Activated gamma-delta T cell (primary cell): ENCODE measurements around the gene GCK.
A peak's percentile ranks its signal among the peaks of the same experiment; 100 is the strongest.
"Not testable (repeated sequence)": the region's sequence is repeated elsewhere in the genome, so short reads cannot be mapped to it uniquely, and the experiment has no call there.

Experiments
- DNase-seq: peaks from one replicate; lab custom pipeline; 2025; lab: John Stamatoyannopoulos, UW

The GCK gene

GRCh38 chr7:44201813-44202212 is 12.6 kb upstream of the GCK start:
- DNase-seq, result no peak

- peak; percentile 74 for DNase-seq
Observed at GRCh38 chr7:44200699-44201461, 11.6 kb upstream of the GCK start, which contains the start of gene YKT6. TSS of gene YKT6 (plus strand) at chr7:44200978. CDS start at chr7:44201136, 158 bp downstream.

- not testable (repeated sequence) for DNase-seq
Observed at GRCh38 chr7:44200163-44200562, 10.9 kb upstream of the GCK start.

- no peak for DNase-seq
Observed at GRCh38 chr7:44197474-44197873, 8.2 kb upstream of the GCK start.

- DNase-seq, result no peak
Observed at GRCh38 chr7:44196450-44196872, 7.2 kb upstream of the GCK start.

GRCh38 chr7:44195889-44196288 is 6.7 kb upstream of the GCK start:
- DNase-seq, result no peak

- no peak for DNase-seq
Observed at GRCh38 chr7:44194562-44195145, 5.4 kb upstream of the GCK start.

GRCh38 chr7:44194069-44194468 is 4.8 kb upstream of the GCK start:
- DNase-seq, result no peak

GRCh38 chr7:44193011-44193802 is 4.0 kb upstream of the GCK start:
- DNase-seq, result no peak

GRCh38 chr7:44191171-44191570 is 1.9 kb upstream of the GCK start:
- DNase-seq, result no peak

- no peak for DNase-seq
Observed at GRCh38 chr7:44189993-44190872, 994 bp upstream of the GCK start.

- DNase-seq, result no peak
Observed at GRCh38 chr7:44188480-44189225, 586 bp downstream of the GCK start.

GRCh38 chr7:44187636-44188416 is 1.4 kb downstream of the GCK start:
- no peak for DNase-seq

GRCh38 chr7:44186736-44187135 is 2.5 kb downstream of the GCK start:
- DNase-seq, result no peak

- DNase-seq, result no peak
Observed at GRCh38 chr7:44185729-44186128, 3.5 kb downstream of the GCK start.

GRCh38 chr7:44184873-44185446 is 4.3 kb downstream of the GCK start:
- DNase-seq, result no peak

- DNase-seq, result no peak
Observed at GRCh38 chr7:44184206-44184872, 4.9 kb downstream of the GCK start.

- no peak for DNase-seq
Observed at GRCh38 chr7:44183386-44183785, 5.9 kb downstream of the GCK start.

- no peak for DNase-seq
Observed at GRCh38 chr7:44182827-44183226, 6.4 kb downstream of the GCK start.
